Activated CD8-positive, alpha-beta T cell treated with anti-CD3 and anti-CD28 coated beads, Interleukin-2, amount 10 ng/mL, durations not matched to agents 7 days and 5 days (primary cell): ENCODE measurements around the gene SH3TC1. TPM values are rescaled to one million over a fixed set of nuclear protein-coding genes. Genes with fewer than 3 reads are reported as not detected.

Source experiments
- ATAC-seq: fragments of 150-1000 bp; cut with Tn5 transposase; one replicate; pipeline ENCODE4 v1.10.0; 2021; ENCODE audit warnings: moderate library complexity
- CTCF ChIA-PET: fragments of 350-600 bp; sonication (Branson Sonifier 250); formaldehyde crosslinking; loops from one replicate; lab custom pipeline; 2021; ENCODE audit warnings: antibody characterized with exemption; lab: Charles Lee
- POLR2A ChIA-PET: fragments of 350-600 bp; sonication (Branson Sonifier 250); formaldehyde crosslinking; loops from one replicate; lab custom pipeline; 2021; ENCODE audit warnings: antibody characterized with exemption; lab: Charles Lee
- DNase-seq: peaks from one replicate; pipeline ENCODE4 v3.0.0-alpha.2; 2020
- H3K27ac Mint-ChIP-seq: one replicate; pipeline ENCODE4 v1.8.0; 2021; ENCODE audit warnings: mild to moderate bottlenecking, mixed read lengths
- H3K27me3 Mint-ChIP-seq: one replicate; pipeline ENCODE4 v1.8.0; 2021; ENCODE audit warnings: low read depth, mixed read lengths
- H3K36me3 Mint-ChIP-seq: one replicate; pipeline ENCODE4 v1.8.0; 2021; ENCODE audit warnings: low read depth, mixed read lengths
- H3K4me1 Mint-ChIP-seq: one replicate; pipeline ENCODE4 v1.8.0; 2021; ENCODE audit warnings: low read depth, mixed read lengths
- H3K4me3 Mint-ChIP-seq: one replicate; pipeline ENCODE4 v1.8.0; 2021; ENCODE audit warnings: mild to moderate bottlenecking, mixed read lengths
- H3K9me3 Mint-ChIP-seq: one replicate; pipeline ENCODE4 v1.8.0; 2022; ENCODE audit warnings: mixed read lengths; ENCODE audit not compliant: insufficient read depth
- total RNA-seq, 2 experiments: library from RNA; stranded (reverse); gene quantifications; one replicate each; pipeline ENCODE4 v1.2.3, GENCODE V29; 2021

SH3TC1 gene
- total RNA-seq, 2 experiments from 2014 or later = 6.3 to 7.3 TPM

GRCh38 chr4:8268211-8268610 lies 69.1 kb downstream of the SH3TC1 start:
- DNase-seq = no peak
- Mint-ChIP-seq H3K27me3 (peaks cover 27% of the 10 kb centered on the region), H3K4me3 (no peak overlapping the region), H3K4me1 (no peaks in the 10 kb centered on the region), H3K9me3 (no peaks in the 10 kb centered on the region), H3K36me3 (no peaks in the 10 kb centered on the region), H3K27ac (no peak overlapping the region)
- POLR2A ChIA-PET = no interaction called here
- no peak for ATAC-seq
- CTCF ChIA-PET = interaction anchor here (1.0 to 1.7 kb wide), 2 partner anchors 28 to 138 kb away, joined by 3 to 4 read pairs; no protein-coding TSS in a partner anchor

GRCh38 chr4:8268901-8269534 lies 69.9 kb downstream of the SH3TC1 start:
- CTCF ChIA-PET = interaction anchor here (1.0 kb wide), 1 partner anchor 137 kb away, joined by 3 read pairs; no protein-coding TSS in a partner anchor
- POLR2A ChIA-PET = no interaction called here
- Mint-ChIP-seq H3K27ac (no peak overlapping the region), H3K9me3 (no peaks in the 10 kb centered on the region), H3K4me1 (no peaks in the 10 kb centered on the region), H3K4me3 (no peak overlapping the region), H3K36me3 (no peaks in the 10 kb centered on the region), H3K27me3 (peaks cover 27% of the 10 kb centered on the region)
- ATAC-seq (no peak), DNase-seq (no peak)

- no peak within 1 kb of the TSS for H3K4me3 Mint-ChIP-seq
- DNase-seq (no peak), ATAC-seq (no peak)
- H3K36me3 Mint-ChIP-seq = no peaks in the 10 kb centered on the region
- ChIA-PET CTCF (no interaction called here), POLR2A (no interaction called here)
- no peaks in the 10 kb centered on the region for H3K4me1 Mint-ChIP-seq
- no peak within 1 kb of the TSS for H3K27ac Mint-ChIP-seq
- H3K27me3 Mint-ChIP-seq = peaks cover 27% of the 10 kb centered on the region
- H3K9me3 Mint-ChIP-seq = no peaks in the 10 kb centered on the region
Observed at GRCh38 chr4:8269535-8270417, 70.7 kb downstream of the SH3TC1 start, which contains the start of gene HTRA3. Gene HTRA3, plus strand, starts transcription at chr4:8269754. Its CDS starts 215 bp downstream, at chr4:8269969.

- CTCF ChIA-PET = interaction anchor here (1.7 kb wide), 1 partner anchor 94 kb away, joined by 5 read pairs; no protein-coding TSS in a partner anchor
- no peaks in the 10 kb centered on the region for H3K36me3 Mint-ChIP-seq
- DNase-seq = no peak
- no peaks in the 10 kb centered on the region for H3K4me1 Mint-ChIP-seq
- no peak overlapping the region for H3K4me3 Mint-ChIP-seq
- POLR2A ChIA-PET = no interaction called here
- peaks cover 27% of the 10 kb centered on the region for H3K27me3 Mint-ChIP-seq
- H3K27ac Mint-ChIP-seq = no peak overlapping the region
- no peak for ATAC-seq
- no peaks in the 10 kb centered on the region for H3K9me3 Mint-ChIP-seq
Observed at GRCh38 chr4:8270418-8270771, 71.3 kb downstream of the SH3TC1 start.

GRCh38 chr4:8270912-8271815 lies 72.1 kb downstream of the SH3TC1 start:
- Mint-ChIP-seq H3K36me3 (no peaks in the 10 kb centered on the region), H3K4me1 (no peaks in the 10 kb centered on the region), H3K4me3 (no peak overlapping the region), H3K9me3 (no peaks in the 10 kb centered on the region), H3K27ac (no peak overlapping the region), H3K27me3 (peaks cover 27% of the 10 kb centered on the region)
- ChIA-PET CTCF (interaction anchor here (0.5 to 1.7 kb wide), 2 partner anchors 94 to 935 kb away, joined by 5 read pairs; no protein-coding TSS in a partner anchor), POLR2A (no interaction called here)
- no peak for ATAC-seq
- DNase-seq = no peak

- no peak overlapping the region for H3K27ac Mint-ChIP-seq
- DNase-seq = no peak
- H3K4me1 Mint-ChIP-seq = no peaks in the 10 kb centered on the region
- peaks cover 27% of the 10 kb centered on the region for H3K27me3 Mint-ChIP-seq
- H3K9me3 Mint-ChIP-seq = no peaks in the 10 kb centered on the region
- POLR2A ChIA-PET = no interaction called here
- no peak for ATAC-seq
- no peaks in the 10 kb centered on the region for H3K36me3 Mint-ChIP-seq
- CTCF ChIA-PET = interaction anchor here (1.7 kb wide), 1 partner anchor 95 kb away, joined by 5 read pairs; no protein-coding TSS in a partner anchor
- no peak overlapping the region for H3K4me3 Mint-ChIP-seq
Observed at GRCh38 chr4:8271821-8272220, 72.7 kb downstream of the SH3TC1 start.

- H3K4me1 Mint-ChIP-seq = no peaks in the 10 kb centered on the region
- CTCF ChIA-PET = no interaction called here
- DNase-seq (no peak), ATAC-seq (no peak)
- POLR2A ChIA-PET = no interaction called here
- H3K27ac Mint-ChIP-seq = no peak overlapping the region
- no peaks in the 10 kb centered on the region for H3K9me3 Mint-ChIP-seq
- H3K4me3 Mint-ChIP-seq = no peak overlapping the region
- H3K27me3 Mint-ChIP-seq = peaks cover 27% of the 10 kb centered on the region
- H3K36me3 Mint-ChIP-seq = no peaks in the 10 kb centered on the region
Observed at GRCh38 chr4:8272472-8273428, 73.7 kb downstream of the SH3TC1 start.

- CTCF ChIA-PET = no interaction called here
- H3K27ac Mint-ChIP-seq = no peak overlapping the region
- H3K36me3 Mint-ChIP-seq = no peaks in the 10 kb centered on the region
Observed at GRCh38 chr4:8273450-8273849, 74.4 kb downstream of the SH3TC1 start.

GRCh38 chr4:8274066-8274652 lies 75.1 kb downstream of the SH3TC1 start:
- DNase-seq (no peak), ATAC-seq (no peak)
- H3K4me3 Mint-ChIP-seq = no peak overlapping the region
- H3K27me3 Mint-ChIP-seq = peaks cover 18% of the 10 kb centered on the region
- ChIA-PET CTCF (no interaction called here), POLR2A (interaction anchor here (0.7 kb wide), 1 partner anchor 1365 kb away, joined by 3 read pairs; no protein-coding TSS in a partner anchor)
- no peaks in the 10 kb centered on the region for H3K4me1 Mint-ChIP-seq
- H3K27ac Mint-ChIP-seq = no peak overlapping the region
- H3K9me3 Mint-ChIP-seq = no peaks in the 10 kb centered on the region
- H3K36me3 Mint-ChIP-seq = no peaks in the 10 kb centered on the region

More at GRCh38 chr4:8273450-8273849, 74.4 kb downstream of the SH3TC1 start:
- ATAC-seq (no peak), DNase-seq (no peak)
- no peaks in the 10 kb centered on the region for H3K4me1 Mint-ChIP-seq
- POLR2A ChIA-PET = no interaction called here
- no peak overlapping the region for H3K4me3 Mint-ChIP-seq
- no peaks in the 10 kb centered on the region for H3K9me3 Mint-ChIP-seq
- peaks cover 25% of the 10 kb centered on the region for H3K27me3 Mint-ChIP-seq

GRCh38 chr4:8274765-8275547 lies 75.9 kb downstream of the SH3TC1 start:
- Mint-ChIP-seq H3K4me1 (no peaks in the 10 kb centered on the region), H3K4me3 (no peak overlapping the region), H3K27ac (no peak overlapping the region), H3K27me3 (peaks cover 17% of the 10 kb centered on the region), H3K9me3 (no peaks in the 10 kb centered on the region), H3K36me3 (no peaks in the 10 kb centered on the region)
- ChIA-PET CTCF (no interaction called here), POLR2A (interaction anchor here (0.7 kb wide), 1 partner anchor 1364 kb away, joined by 3 read pairs; no protein-coding TSS in a partner anchor)
- no peak for DNase-seq
- ATAC-seq = no peak
